WERI-Rb-1 (cell line): Measurements from ENCODE around the gene IL1R1.

Experiments used
- DNase-seq: peaks from one replicate; pipeline ENCODE4 v3.0.0-alpha.2; 2020
- H3K27ac ChIP-seq: fragments of 250-450 bp; sonication (Bioruptor Pico); 2 replicates; pipeline ENCODE4 v1.5.1; 2020; ENCODE audit warnings: mild to moderate bottlenecking, moderate library complexity
- H3K27me3 ChIP-seq: fragments of 250-450 bp; sonication (Bioruptor Pico); 2 replicates; pipeline ENCODE4 v1.5.1; 2021; ENCODE audit warnings: mild to moderate bottlenecking, low read depth, moderate library complexity; ENCODE audit not compliant: insufficient read depth, severe bottlenecking
- H3K36me3 ChIP-seq: fragments of 250-450 bp; sonication (Bioruptor Pico); 2 replicates; pipeline ENCODE4 v1.5.1; 2020; ENCODE audit warnings: mild to moderate bottlenecking, moderate library complexity
- H3K4me3 ChIP-seq: 2 replicates; pipeline ENCODE4 v1.5.1; 2011; ENCODE audit warnings: low read depth, mild to moderate bottlenecking, control low read depth, low read length
- H3K9me3 ChIP-seq: fragments of 250-450 bp; sonication (Bioruptor Pico); 2 replicates; pipeline ENCODE4 v1.5.1; 2021; ENCODE audit warnings: mild to moderate bottlenecking, moderate library complexity; ENCODE audit not compliant: severe bottlenecking
- CTCF ChIP-seq: IDR thresholded peaks from 2 replicates; pipeline ENCODE4 v1.5.1; 2011; ENCODE audit warnings: low read depth, mild to moderate bottlenecking, control low read depth, inconsistent platforms, low read length

The IL1R1 gene

GRCh38 chr2:102129082-102129481, 13.5 kb upstream of the IL1R1 start:
- no peaks in the 10 kb centered on the region for H3K9me3 ChIP-seq
- H3K27ac ChIP-seq = no peak overlapping the region
- no peaks in the 10 kb centered on the region for H3K36me3 ChIP-seq
- peaks cover 64% of the 10 kb centered on the region for H3K27me3 ChIP-seq
- no peak for DNase-seq
- TF ChIP-seq CTCF = no peak
- H3K4me3 ChIP-seq = no peak overlapping the region

GRCh38 chr2:102129951-102130646, 12.4 kb upstream of the IL1R1 start:
- no peak for DNase-seq
- no peaks in the 10 kb centered on the region for H3K36me3 ChIP-seq
- H3K27me3 ChIP-seq = peaks cover 61% of the 10 kb centered on the region
- no peak overlapping the region for H3K4me3 ChIP-seq
- H3K27ac ChIP-seq = no peak overlapping the region
- TF ChIP-seq CTCF = no peak
- no peaks in the 10 kb centered on the region for H3K9me3 ChIP-seq

GRCh38 chr2:102130647-102130991, 11.9 kb upstream of the IL1R1 start:
- TF ChIP-seq CTCF = no peak
- no peak for DNase-seq
- Histone ChIP-seq H3K27me3 (peaks cover 61% of the 10 kb centered on the region), H3K27ac (no peak overlapping the region), H3K4me3 (no peak overlapping the region), H3K9me3 (no peaks in the 10 kb centered on the region), H3K36me3 (no peaks in the 10 kb centered on the region)

- no peak overlapping the region for H3K27ac ChIP-seq
- H3K4me3 ChIP-seq = no peak overlapping the region
- no peaks in the 10 kb centered on the region for H3K9me3 ChIP-seq
- peaks cover 63% of the 10 kb centered on the region for H3K27me3 ChIP-seq
- H3K36me3 ChIP-seq = no peaks in the 10 kb centered on the region
- DNase-seq = no peak
- TF ChIP-seq CTCF = no peak
Observed at GRCh38 chr2:102131564-102131963, 11.0 kb upstream of the IL1R1 start.

- TF ChIP-seq CTCF = no peak
- Histone ChIP-seq H3K27ac (no peak overlapping the region), H3K4me3 (no peak overlapping the region), H3K36me3 (no peaks in the 10 kb centered on the region), H3K9me3 (no peaks in the 10 kb centered on the region), H3K27me3 (peaks cover 73% of the 10 kb centered on the region)
- no peak for DNase-seq
Observed at GRCh38 chr2:102137138-102137537, 5.4 kb upstream of the IL1R1 start.

GRCh38 chr2:102138331-102138730, 4.2 kb upstream of the IL1R1 start:
- no peak for DNase-seq
- no peak overlapping the region for H3K4me3 ChIP-seq
- no peak for TF ChIP-seq CTCF
- no peak overlapping the region for H3K27ac ChIP-seq
- peaks cover 76% of the 10 kb centered on the region for H3K27me3 ChIP-seq
- no peaks in the 10 kb centered on the region for H3K9me3 ChIP-seq
- no peaks in the 10 kb centered on the region for H3K36me3 ChIP-seq
